K562 (cell line): Measurements from ENCODE around the gene SGK1. TPM values are rescaled to one million over a fixed set of nuclear protein-coding genes. Genes with fewer than 3 reads are reported as not detected.

Experiments used
- BRD9 ChIP-seq: fragments of 450-650 bp; IDR thresholded peaks from 2 replicates; pipeline ENCODE4 v1.6.1; 2018; ENCODE audit warnings: low read depth; ENCODE audit not compliant: partially characterized antibody
- FOXM1 ChIP-seq, 2 experiments: fragments of 450-650 bp in 1 of 2; sonication (generic) in 1 of 2; formaldehyde crosslinking in 1 of 2; IDR thresholded peaks; 2 replicates each; pipeline versions ENCODE4 v1.6.1 to v1.9.0; 2017 to 2022; ENCODE audit warnings: low read depth in 2 of 2, mild to moderate bottlenecking in 2 of 2, missing genetic modification reagents in 1 of 2, moderate library complexity in 1 of 2
- HBP1 ChIP-seq: fragments of 450-650 bp; formaldehyde crosslinking; IDR thresholded peaks from 2 replicates; pipeline ENCODE4 v1.4.0; 2022; ENCODE audit warnings: missing genetic modification characterization
- MAZ ChIP-seq, 2 experiments: fragments of 450-650 bp in 1 of 2; sonication (generic) in 1 of 2; formaldehyde crosslinking; IDR thresholded peaks in 1 of 2; conservative IDR thresholded peaks in 1 of 2; 2 replicates each; pipeline versions ENCODE4 v1.4.0 to v1.5.0; 2020; ENCODE audit warnings: mild to moderate bottlenecking in 1 of 2, missing genetic modification reagents in 1 of 2
- NR1H2 ChIP-seq: sonication (generic); formaldehyde crosslinking; IDR thresholded peaks from 2 replicates; pipeline ENCODE4 v1.4.0; 2020; ENCODE audit warnings: mild to moderate bottlenecking, missing genetic modification reagents
- PRMT5 ChIP-seq: sonication (generic); formaldehyde crosslinking; IDR thresholded peaks from 2 replicates; pipeline ENCODE4 v1.5.0; 2020; ENCODE audit warnings: missing genetic modification reagents
- PTTG1 ChIP-seq: fragments of 450-650 bp; IDR thresholded peaks from 2 replicates; pipeline ENCODE4 v1.6.1; 2016; ENCODE audit warnings: low read depth, mild to moderate bottlenecking, missing genetic modification characterization, missing compliant biosample characterization
- RBM15 ChIP-seq: fragments of 200-400 bp; formaldehyde crosslinking; IDR thresholded peaks from 2 replicates; pipeline ENCODE4 v1.6.1; 2018; ENCODE audit warnings: mild to moderate bottlenecking, low read length, moderate library complexity; ENCODE audit not compliant: insufficient read depth
- TAF7 ChIP-seq: fragments of 450-650 bp; IDR thresholded peaks from 2 replicates; pipeline ENCODE4 v1.6.1; 2016; ENCODE audit warnings: missing genetic modification characterization, missing compliant biosample characterization
- ZBTB40 ChIP-seq, 2 experiments: fragments of 450-650 bp in 1 of 2; sonication (generic) in 1 of 2; formaldehyde crosslinking in 1 of 2; IDR thresholded peaks; 2 replicates each; pipeline versions ENCODE4 v1.7.1 to v1.9.0; 2016 to 2022; ENCODE audit warnings: inconsistent platforms in 1 of 2, mild to moderate bottlenecking in 1 of 2, missing genetic modification reagents in 1 of 2
- ZBTB8A ChIP-seq: fragments of 450-650 bp; IDR thresholded peaks from 2 replicates; pipeline ENCODE4 v1.6.1; 2018; ENCODE audit warnings: mild to moderate bottlenecking, moderate library complexity; ENCODE audit not compliant: partially characterized antibody
- ZSCAN32 ChIP-seq: fragments of 450-650 bp; formaldehyde crosslinking; IDR thresholded peaks from 2 replicates; pipeline ENCODE4 v1.4.0; 2020; ENCODE audit warnings: mild to moderate bottlenecking, moderate library complexity
- polyA plus RNA-seq, 8 experiments: library from polyadenylated mRNA; depleted of rRNA in 4 of 8; stranded (reverse) in 5 of 8; unstranded in 3 of 8; fragments of >200 nt; fragmentation: Nextera tagmentation in 2 of 8; fragmentation: Illumina TruSeq in 1 of 8; extraction: Ambion mirVana in 2 of 8; extraction: Trizol in 1 of 8; gene quantifications; 2 replicates each; pipeline versions ENCODE4 v1.2.1 to v1.2.3, GENCODE V29; 2011 to 2014; ENCODE audit warnings: inconsistent platforms in 1 of 8, missing spikeins in 1 of 8
- total RNA-seq, 7 experiments: library from RNA; depleted of rRNA in 6 of 7; stranded (reverse); fragments of >200 nt in 6 of 7; fragmentation: Illumina TruSeq in 2 of 7; extraction: Trizol in 2 of 7; gene quantifications; 2 replicates each; pipeline versions ENCODE4 v1.2.1 to v1.2.3, GENCODE V29; 2011 to 2021; ENCODE audit warnings: low replicate concordance in 1 of 7
- TF ChIP-seq, protein P1 (sequence below): fragments of 450-650 bp; IDR thresholded peaks from 2 replicates; pipeline ENCODE4 v1.6.1; 2018; ENCODE audit warnings: mild to moderate bottlenecking, low read depth; ENCODE audit not compliant: partially characterized antibody

Gene SGK1
- total and polyA plus RNA-seq, 9 of the 15 experiments (the other 6 are each of a cell fraction or from before 2014, with no cell fraction given) = 3.5 to 7.2 (median 3.9) TPM

DNA sequence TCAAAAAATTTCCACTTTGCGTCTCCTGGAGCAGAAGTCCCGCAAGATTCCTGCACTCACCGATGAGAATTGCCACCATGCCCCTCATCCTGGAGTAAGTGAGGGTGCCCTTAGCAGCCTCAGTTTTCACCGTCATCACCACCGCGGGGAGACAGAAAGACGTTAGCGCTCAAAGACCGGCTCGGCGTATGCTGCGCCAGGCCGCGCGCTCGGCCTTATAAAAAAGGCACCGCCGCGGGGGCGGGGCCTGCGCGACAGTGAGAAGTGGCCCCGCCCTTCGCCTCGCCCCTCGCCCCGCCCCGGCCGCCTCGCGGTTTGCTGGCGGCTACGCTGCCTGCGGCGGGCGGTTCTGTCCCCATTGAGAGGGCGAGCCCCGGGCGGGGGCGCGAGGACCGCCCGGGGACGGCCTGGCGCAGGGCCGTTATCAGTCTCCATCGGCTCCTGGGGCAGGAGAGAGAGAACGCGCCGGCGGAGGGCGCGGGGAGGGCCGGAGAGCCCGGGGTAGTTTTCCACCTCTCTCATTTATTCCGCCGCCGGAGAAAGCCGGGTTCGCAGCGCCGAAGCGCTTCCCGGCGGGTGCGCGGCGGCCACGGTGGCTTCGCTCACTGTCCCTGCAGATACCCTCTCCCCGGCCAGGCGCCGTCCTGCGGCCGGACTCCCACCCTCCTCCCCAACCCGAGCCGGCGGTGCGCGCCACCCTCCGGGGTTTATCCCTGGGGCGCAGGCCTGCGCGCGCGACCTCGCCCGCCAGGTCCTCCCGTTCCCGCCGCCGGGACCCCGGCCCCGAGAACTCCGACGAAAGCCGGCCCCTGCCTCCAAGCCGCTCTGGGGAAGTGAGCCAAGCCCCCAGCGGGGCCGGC is 143.0 kb downstream of the SGK1 start (continued):
- TF ChIP-seq ZBTB40 (IDR thresholded peaks at IDR 0.05) = 0 out of 2 replicates have a peak, but pooled peaks have one; percentile 10
- TF ChIP-seq ZBTB40 (CRISPR knock-in tag; IDR thresholded peaks at IDR 0.05) = no peak
- TF ChIP-seq FOXM1 (IDR thresholded peaks at IDR 0.05; ENCODE audit: low read depth) = no peak; the same call in 1 of the 2 replicates
- TF ChIP-seq FOXM1 (CRISPR knock-in tag; IDR thresholded peaks at IDR 0.05; ENCODE audit: low read depth) = no peak; the same call in 1 of the 2 replicates
- no peak for TF ChIP-seq PTTG1
- peak; percentile 90 for TF ChIP-seq TAF7 (tag)
- no peak for TF ChIP-seq BRD9
- TF ChIP-seq, protein P1, sequence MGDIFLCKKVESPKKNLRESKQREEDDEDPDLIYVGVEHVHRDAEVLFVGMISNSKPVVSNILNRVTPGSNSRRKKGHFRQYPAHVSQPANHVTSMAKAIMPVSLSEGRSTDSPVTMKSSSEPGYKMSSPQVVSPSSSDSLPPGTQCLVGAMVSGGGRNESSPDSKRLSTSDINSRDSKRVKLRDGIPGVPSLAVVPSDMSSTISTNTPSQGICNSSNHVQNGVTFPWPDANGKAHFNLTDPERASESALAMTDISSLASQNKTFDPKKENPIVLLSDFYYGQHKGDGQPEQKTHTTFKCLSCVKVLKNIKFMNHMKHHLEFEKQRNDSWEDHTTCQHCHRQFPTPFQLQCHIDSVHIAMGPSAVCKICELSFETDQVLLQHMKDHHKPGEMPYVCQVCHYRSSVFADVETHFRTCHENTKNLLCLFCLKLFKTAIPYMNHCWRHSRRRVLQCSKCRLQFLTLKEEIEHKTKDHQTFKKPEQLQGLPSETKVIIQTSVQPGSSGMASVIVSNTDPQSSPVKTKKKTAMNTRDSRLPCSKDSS = no peak
- no peak for TF ChIP-seq ZBTB8A
- 0 out of 2 replicates have a peak, but pooled peaks have one; percentile 49 for TF ChIP-seq ZSCAN32 (CRISPR knock-in tag)
- TF ChIP-seq PRMT5 (CRISPR knock-in tag) = no peak
- no peak for TF ChIP-seq NR1H2
- no peak for TF ChIP-seq RBM15
- 0 out of 2 replicates have a peak, but pooled peaks have one; percentile 30 for TF ChIP-seq HBP1
- peak; percentile 97 to 98 for TF ChIP-seq MAZ (CRISPR knock-in tag; conservative IDR thresholded peaks at IDR 0.05 in 1 of 2, IDR thresholded peaks at IDR 0.05 in 1 of 2)
